Astrocyte (in vitro differentiated cells and primary cell): Measurements from ENCODE around the gene NKX6-1.

ENCODE experiments used
- EZH2 ChIP-seq: IDR thresholded peaks from 2 replicates; pipeline ENCODE4 v1.6.1; 2012; ENCODE audit warnings: mild to moderate bottlenecking, low read length, inconsistent platforms; ENCODE audit not compliant: insufficient read depth
- TF ChIP-seq, protein P1 (sequence below): IDR thresholded peaks from 2 replicates; pipeline ENCODE4 v1.5.1; 2011; ENCODE audit warnings: low read depth, mild to moderate bottlenecking, inconsistent platforms, low read length, moderate library complexity; ENCODE audit not compliant: insufficient read depth

DNA sequence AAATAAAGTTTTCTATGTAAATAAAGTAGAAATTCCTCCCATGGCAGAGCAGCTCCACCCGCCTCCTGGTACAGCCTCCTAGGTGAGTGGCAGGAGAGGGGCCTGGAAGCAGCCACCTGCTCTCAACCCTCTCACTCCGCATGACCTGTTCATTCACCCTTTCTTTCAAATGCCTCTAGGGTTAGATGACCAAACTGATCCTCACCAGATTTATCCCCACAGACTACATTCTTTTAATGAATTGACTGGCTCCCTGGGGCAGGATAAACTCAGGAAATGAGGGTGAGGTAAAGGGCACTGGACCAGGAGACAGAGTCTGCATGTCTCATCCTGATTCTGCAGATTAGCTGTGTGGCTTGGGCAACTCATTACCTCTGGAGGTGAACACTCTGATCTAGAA is 32.6 kb upstream of the NKX6-1 start:
- TF ChIP-seq, protein P1, sequence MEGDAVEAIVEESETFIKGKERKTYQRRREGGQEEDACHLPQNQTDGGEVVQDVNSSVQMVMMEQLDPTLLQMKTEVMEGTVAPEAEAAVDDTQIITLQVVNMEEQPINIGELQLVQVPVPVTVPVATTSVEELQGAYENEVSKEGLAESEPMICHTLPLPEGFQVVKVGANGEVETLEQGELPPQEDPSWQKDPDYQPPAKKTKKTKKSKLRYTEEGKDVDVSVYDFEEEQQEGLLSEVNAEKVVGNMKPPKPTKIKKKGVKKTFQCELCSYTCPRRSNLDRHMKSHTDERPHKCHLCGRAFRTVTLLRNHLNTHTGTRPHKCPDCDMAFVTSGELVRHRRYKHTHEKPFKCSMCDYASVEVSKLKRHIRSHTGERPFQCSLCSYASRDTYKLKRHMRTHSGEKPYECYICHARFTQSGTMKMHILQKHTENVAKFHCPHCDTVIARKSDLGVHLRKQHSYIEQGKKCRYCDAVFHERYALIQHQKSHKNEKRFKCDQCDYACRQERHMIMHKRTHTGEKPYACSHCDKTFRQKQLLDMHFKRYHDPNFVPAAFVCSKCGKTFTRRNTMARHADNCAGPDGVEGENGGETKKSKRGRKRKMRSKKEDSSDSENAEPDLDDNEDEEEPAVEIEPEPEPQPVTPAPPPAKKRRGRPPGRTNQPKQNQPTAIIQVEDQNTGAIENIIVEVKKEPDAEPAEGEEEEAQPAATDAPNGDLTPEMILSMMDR, result no peak
- TF ChIP-seq EZH2, result no peak
